SU-DHL-6 (cell line): ENCODE measurements around the gene MRPS14.
"Not testable (repeated sequence)": the region's sequence is repeated elsewhere in the genome, so short reads cannot be mapped to it uniquely, and the experiment has no call there.

Experiments
- CTCF ChIP-seq: fragments of 200-600 bp; sonication (generic); IDR thresholded peaks from one replicate; pipeline ENCODE4 v1.5.1; 2017; ENCODE audit warnings: antibody characterized with exemption, mild to moderate bottlenecking, low read length, moderate library complexity; ENCODE audit not compliant: insufficient read depth, poor library complexity, severe bottlenecking
- EZH2phosphoT487 ChIP-seq: fragments of 200-600 bp; sonication (generic), shearing (Covaris generic); conservative IDR thresholded peaks from 2 replicates; pipeline ENCODE4 v1.6.1; 2018; ENCODE audit warnings: mild to moderate bottlenecking, antibody characterized with exemption, low read length, moderate library complexity, mixed read lengths

- not testable (repeated sequence) for TF ChIP-seq CTCF, EZH2phosphoT487
Observed at GRCh38 chr1:175023922-175024242, 657 bp upstream of the MRPS14 start.
